Measurements from ENCODE around the gene BBS2. TPM values are rescaled to one million over a fixed set of nuclear protein-coding genes. Genes with fewer than 3 reads are reported as not detected.
A peak's percentile ranks its signal among the peaks of the same experiment; 100 is the strongest.

The BBS2 gene
- total RNA-seq, result 10 to 100 TPM; 31.2 to 76.2 (median 49.4) TPM
- polyA plus RNA-seq, result 10 to 100 TPM; 12.2 to 24.6 TPM
- long read RNA-seq, donor 1, transcript BBS2-201 (17 exons, 2,963 nt), result major isoform, 90 of 109 reads
- long read RNA-seq, donor 1, partial matches to known transcripts, result 2 of 109 reads
- long read RNA-seq, donor 1, other reads (novel, unspliced or antisense), result 17 of 109 reads
- long read RNA-seq, donor 2, transcript BBS2-201 (17 exons, 2,963 nt), result major isoform, 224 of 328 reads
- long read RNA-seq, donor 2, partial matches to known transcripts, result 23 of 328 reads
- long read RNA-seq, donor 2, other reads (novel, unspliced or antisense), result 81 of 328 reads
- long read RNA-seq, donor 3, transcript BBS2-201 (17 exons, 2,963 nt), result major isoform, 58 of 72 reads
- long read RNA-seq, donor 3, partial matches to known transcripts, result 6 of 72 reads
- long read RNA-seq, donor 3, other reads (novel, unspliced or antisense), result 8 of 72 reads

- ATAC-seq (peak; percentile 92 to 98 (median 97)), DNase-seq (peak; percentile 91 to 96 (median 93))
- Histone ChIP-seq H3K4me3 (peak within 1 kb of the TSS; percentile 45 to 100 (median 90)), H3K4me1 (peaks cover 0 to 48% (median 32%) of the 10 kb centered on the region in 12 donors), H3K27ac (peak within 1 kb of the TSS; percentile 64 to 94 (median 87)), H3K36me3 (no peaks in the 10 kb centered on the region), H3K27me3 (no peaks in the 10 kb centered on the region), H3K9me3 (no peaks in the 10 kb centered on the region)
- intact Hi-C loops (cut with DNase I), result loop anchor here in 6 of 10 donors (5.0 to 10.0 kb wide), 3 partner anchors 83 to 163 kb away; partner anchors contain the start of genes MT2A (in 2 of the 6) and MT1X (in 1 of the 6)
- WGBS, 4 donors, result 0 to 1% (median 0%) methylated on average over 28 to 65 of the region's 65 CpGs
- TF ChIP-seq, protein P1, sequence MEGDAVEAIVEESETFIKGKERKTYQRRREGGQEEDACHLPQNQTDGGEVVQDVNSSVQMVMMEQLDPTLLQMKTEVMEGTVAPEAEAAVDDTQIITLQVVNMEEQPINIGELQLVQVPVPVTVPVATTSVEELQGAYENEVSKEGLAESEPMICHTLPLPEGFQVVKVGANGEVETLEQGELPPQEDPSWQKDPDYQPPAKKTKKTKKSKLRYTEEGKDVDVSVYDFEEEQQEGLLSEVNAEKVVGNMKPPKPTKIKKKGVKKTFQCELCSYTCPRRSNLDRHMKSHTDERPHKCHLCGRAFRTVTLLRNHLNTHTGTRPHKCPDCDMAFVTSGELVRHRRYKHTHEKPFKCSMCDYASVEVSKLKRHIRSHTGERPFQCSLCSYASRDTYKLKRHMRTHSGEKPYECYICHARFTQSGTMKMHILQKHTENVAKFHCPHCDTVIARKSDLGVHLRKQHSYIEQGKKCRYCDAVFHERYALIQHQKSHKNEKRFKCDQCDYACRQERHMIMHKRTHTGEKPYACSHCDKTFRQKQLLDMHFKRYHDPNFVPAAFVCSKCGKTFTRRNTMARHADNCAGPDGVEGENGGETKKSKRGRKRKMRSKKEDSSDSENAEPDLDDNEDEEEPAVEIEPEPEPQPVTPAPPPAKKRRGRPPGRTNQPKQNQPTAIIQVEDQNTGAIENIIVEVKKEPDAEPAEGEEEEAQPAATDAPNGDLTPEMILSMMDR (IDR thresholded peaks at IDR 0.05), result peak in 2 of 12 donors; percentile 9 to 12
- TF ChIP-seq POLR2A (IDR thresholded peaks at IDR 0.05), result peak in 1 of 2 donors; percentile 86
Measured at GRCh38 chr16:56519459-56520250, at the start of gene BBS2. Gene BBS2, minus strand, starts transcription at chr16:56520024. Its CDS starts 162 bp downstream, at chr16:56519862.

GRCh38 chr16:56564793-56565477, 45.1 kb upstream of the BBS2 start, which contains the start of gene MT4:
Gene MT4, plus strand, starts transcription at chr16:56565073. Its CDS starts 56 bp downstream, at chr16:56565129.
- intact Hi-C loops (cut with DNase I), result no loop called here
- WGBS, 4 donors, result 76 to 83% (median 81%) methylated on average over 7 to 12 of the region's 12 CpGs
- H3K9me3 ChIP-seq, result no peaks in the 10 kb centered on the region
- peaks cover 0 to 13% (median 0%) of the 10 kb centered on the region in 9 donors for H3K27me3 ChIP-seq
- no peak for ATAC-seq
- DNase-seq, result no peak
- no peaks in the 10 kb centered on the region for H3K36me3 ChIP-seq
- no peak within 1 kb of the TSS for H3K4me3 ChIP-seq
- no peaks in the 10 kb centered on the region for H3K4me1 ChIP-seq
- no peak for TF ChIP-seq POLR2A (IDR thresholded peaks at IDR 0.05)
- TF ChIP-seq, protein P1 (IDR thresholded peaks at IDR 0.05), result no peak
- H3K27ac ChIP-seq, result no peak within 1 kb of the TSS

- no peak overlapping the region for H3K4me3 ChIP-seq
- H3K27me3 ChIP-seq, result peaks cover 0 to 16% (median 0%) of the 10 kb centered on the region in 9 donors
- H3K9me3 ChIP-seq, result no peaks in the 10 kb centered on the region
- WGBS, 4 donors, result 68 to 91% (median 77%) methylated on average over 1 of the region's 1 CpG
- H3K36me3 ChIP-seq, result no peaks in the 10 kb centered on the region
- no peaks in the 10 kb centered on the region for H3K4me1 ChIP-seq
- DNase-seq, result no peak
- no peak overlapping the region for H3K27ac ChIP-seq
- no peak for ATAC-seq
- intact Hi-C loops (cut with DNase I), result no loop called here
- no peak for TF ChIP-seq POLR2A (IDR thresholded peaks at IDR 0.05)
- TF ChIP-seq, protein P1 (IDR thresholded peaks at IDR 0.05), result no peak
Measured at GRCh38 chr16:56561126-56561525, 41.3 kb upstream of the BBS2 start.
